Medulla oblongata (tissue), 1 donor: ENCODE measurements around the gene PRDM15.
"Not testable (repeated sequence)": the region's sequence is repeated elsewhere in the genome, so short reads cannot be mapped to it uniquely, and the experiment has no call there.

ENCODE experiments used
- DNase-seq: peaks from one replicate; pipeline ENCODE4 v3.0.0-alpha.2; 2015; ENCODE audit errors: extremely low spot score

The PRDM15 gene

GRCh38 chr21:41806773-41807172, 72.4 kb downstream of the PRDM15 start:
- DNase-seq = no peak

GRCh38 chr21:41805643-41806042, 73.5 kb downstream of the PRDM15 start:
- no peak for DNase-seq

GRCh38 chr21:41805038-41805437, 74.1 kb downstream of the PRDM15 start:
- no peak for DNase-seq

GRCh38 chr21:41804381-41804780, 74.8 kb downstream of the PRDM15 start:
- no peak for DNase-seq

GRCh38 chr21:41803316-41803715, 75.8 kb downstream of the PRDM15 start:
- DNase-seq = no peak

GRCh38 chr21:41802684-41803083, 76.5 kb downstream of the PRDM15 start:
- peak; percentile 89 for DNase-seq

GRCh38 chr21:41802198-41802584, 77.0 kb downstream of the PRDM15 start:
- DNase-seq = peak; percentile 30

- no peak for DNase-seq
Measured at GRCh38 chr21:41801321-41802197, 77.6 kb downstream of the PRDM15 start.

GRCh38 chr21:41800425-41801320, 78.5 kb downstream of the PRDM15 start:
- no peak for DNase-seq

- no peak for DNase-seq
Measured at GRCh38 chr21:41799763-41800162, 79.4 kb downstream of the PRDM15 start.

- DNase-seq = no peak
Measured at GRCh38 chr21:41798326-41798725, 80.8 kb downstream of the PRDM15 start.

GRCh38 chr21:41796476-41797080, 82.6 kb downstream of the PRDM15 start:
- DNase-seq = no peak

- DNase-seq = no peak
Measured at GRCh38 chr21:41795726-41796125, 83.4 kb downstream of the PRDM15 start.

- DNase-seq = no peak
Measured at GRCh38 chr21:41794600-41794999, 84.5 kb downstream of the PRDM15 start.

- no peak for DNase-seq
Measured at GRCh38 chr21:41792711-41793110, 86.4 kb downstream of the PRDM15 start.

- no peak for DNase-seq
Measured at GRCh38 chr21:41786509-41786987, 92.6 kb downstream of the PRDM15 start.

GRCh38 chr21:41785262-41785661, 93.9 kb downstream of the PRDM15 start:
- DNase-seq = not testable (repeated sequence)

- no peak for DNase-seq
Measured at GRCh38 chr21:41784456-41785102, 94.6 kb downstream of the PRDM15 start.

- no peak for DNase-seq
Measured at GRCh38 chr21:41783476-41784180, 95.5 kb downstream of the PRDM15 start.

- no peak for DNase-seq
Measured at GRCh38 chr21:41781050-41781410, 98.1 kb downstream of the PRDM15 start.
